HepG2 (cell line): ENCODE data around the gene ERICH6. TPM values are rescaled to one million over a fixed set of nuclear protein-coding genes. Genes with fewer than 3 reads are reported as not detected.
A peak's percentile ranks its signal among the peaks of the same experiment; 100 is the strongest.

Experiments
- ETV6 ChIP-seq: sonication (generic); formaldehyde crosslinking; conservative IDR thresholded peaks from 2 replicates; pipeline ENCODE4 v1.4.0; 2020; ENCODE audit warnings: missing genetic modification reagents
- KAT8 ChIP-seq: IDR thresholded peaks from 2 replicates; pipeline ENCODE4 v1.6.1; 2016; ENCODE audit warnings: missing genetic modification reagents, missing compliant biosample characterization
- MTERF4 ChIP-seq: sonication (generic); formaldehyde crosslinking; IDR thresholded peaks from 2 replicates; pipeline ENCODE4 v1.8.0; 2023; ENCODE audit warnings: mild to moderate bottlenecking, missing genetic modification reagents
- MXI1 ChIP-seq: IDR thresholded peaks from 3 replicates; pipeline ENCODE4 v1.6.1; 2012; ENCODE audit warnings: low read depth, low read length, inconsistent platforms, borderline replicate concordance
- NONO ChIP-seq, 2 experiments: fragments of 450-650 bp in 1 of 2; sonication (generic) in 1 of 2; formaldehyde crosslinking in 1 of 2; IDR thresholded peaks in 1 of 2; conservative IDR thresholded peaks in 1 of 2; 2 replicates each; pipeline versions ENCODE4 v1.6.1 to v1.8.0; 2017 to 2022; ENCODE audit warnings: mild to moderate bottlenecking in 1 of 2, missing genetic modification reagents in 1 of 2, moderate library complexity in 1 of 2
- PLRG1 ChIP-seq: fragments of 450-650 bp; conservative IDR thresholded peaks from 2 replicates; pipeline ENCODE4 v1.6.1; 2016
- SP140L ChIP-seq: sonication (generic); formaldehyde crosslinking; IDR thresholded peaks from 2 replicates; pipeline ENCODE4 v1.4.0; 2020; ENCODE audit warnings: missing genetic modification reagents, borderline replicate concordance
- TRIM24 ChIP-seq: sonication (generic); formaldehyde crosslinking; IDR thresholded peaks from 2 replicates; pipeline ENCODE4 v1.8.0; 2022; ENCODE audit warnings: mild to moderate bottlenecking, missing genetic modification reagents
- ZFY ChIP-seq: sonication (generic); formaldehyde crosslinking; IDR thresholded peaks from 2 replicates; pipeline ENCODE4 v1.4.0; 2020; ENCODE audit warnings: missing genetic modification reagents
- ZNF326 ChIP-seq: sonication (generic); formaldehyde crosslinking; IDR thresholded peaks from 2 replicates; pipeline ENCODE4 v1.4.0; 2020; ENCODE audit warnings: missing genetic modification reagents, borderline replicate concordance
- ZNF496 ChIP-seq: sonication (generic); formaldehyde crosslinking; IDR thresholded peaks from 2 replicates; pipeline ENCODE4 v1.8.1; 2023; ENCODE audit warnings: mild to moderate bottlenecking, moderate library complexity, missing genetic modification reagents; ENCODE audit not compliant: insufficient replicate concordance
- ZNF501 ChIP-seq: sonication (generic); formaldehyde crosslinking; IDR thresholded peaks from 2 replicates; pipeline ENCODE4 v1.5.1; 2020; ENCODE audit warnings: mild to moderate bottlenecking, moderate library complexity, missing genetic modification reagents
- ZNF549 ChIP-seq: sonication (generic); formaldehyde crosslinking; IDR thresholded peaks from 2 replicates; pipeline ENCODE4 v1.5.0; 2020; ENCODE audit warnings: missing genetic modification reagents
- ZNF772 ChIP-seq: sonication (generic); formaldehyde crosslinking; IDR thresholded peaks from 2 replicates; pipeline ENCODE4 v1.5.0; 2020; ENCODE audit warnings: mild to moderate bottlenecking, missing genetic modification reagents
- ZNF792 ChIP-seq: IDR thresholded peaks from 2 replicates; pipeline ENCODE4 v1.6.1; 2016
- ZUFSP ChIP-seq: sonication (generic); formaldehyde crosslinking; IDR thresholded peaks from 2 replicates; pipeline ENCODE4 v1.9.0; 2021; ENCODE audit warnings: missing genetic modification reagents, mild to moderate bottlenecking, borderline replicate concordance
- ZZZ3 ChIP-seq: sonication (generic); formaldehyde crosslinking; IDR thresholded peaks from 2 replicates; pipeline ENCODE4 v1.4.0; 2020; ENCODE audit warnings: missing genetic modification reagents, mild to moderate bottlenecking, borderline replicate concordance
- polyA plus RNA-seq, 8 experiments: library from polyadenylated mRNA; depleted of rRNA in 3 of 8; stranded (reverse) in 7 of 8; unstranded in 1 of 8; fragments of >200 nt; fragmentation: Illumina TruSeq in 4 of 8; extraction: Trizol in 4 of 8; gene quantifications; 2 replicates each; pipeline versions ENCODE4 v1.2.1 to v1.2.3, GENCODE V29; 2011 to 2016; ENCODE audit warnings: low read depth in 4 of 8, missing spikeins in 1 of 8, mixed read lengths in 1 of 8; ENCODE audit not compliant: insufficient read depth in 1 of 8
- total RNA-seq, 5 experiments: library from RNA; depleted of rRNA; stranded (reverse); fragments of >200 nt; fragmentation: Illumina TruSeq; extraction: Trizol; gene quantifications; 2 replicates each; pipeline ENCODE4 v1.2.3, GENCODE V29; 2016; ENCODE audit warnings: low read depth in 1 of 5
- TF ChIP-seq, protein P1 (sequence below): IDR thresholded peaks from 2 replicates; pipeline ENCODE4 v1.6.1; 2016; ENCODE audit warnings: mild to moderate bottlenecking, missing biosample characterization, missing genetic modification reagents
- TF ChIP-seq, protein P2 (sequence below): sonication (generic); formaldehyde crosslinking; IDR thresholded peaks from 2 replicates; pipeline ENCODE4 v1.8.0; 2022; ENCODE audit warnings: missing genetic modification reagents, mild to moderate bottlenecking, borderline replicate concordance
- TF ChIP-seq, protein P3 (sequence below), 2 experiments: sonication (generic) in 1 of 2; formaldehyde crosslinking in 1 of 2; IDR thresholded peaks; 2 replicates each; pipeline versions ENCODE4 v1.4.0 to v1.6.1; 2018 to 2020; ENCODE audit warnings: missing genetic modification reagents in 2 of 2, borderline replicate concordance in 1 of 2, low read depth in 1 of 2, mild to moderate bottlenecking in 1 of 2, missing biosample characterization in 1 of 2

ERICH6 gene
- total and polyA plus RNA-seq, 2 of the 13 experiments (the other 11 are each of a cell fraction or from before 2014, with no cell fraction given): 0.03 TPM; not detected in 1

- TF ChIP-seq ZZZ3: no peak
- TF ChIP-seq ZUFSP: no peak
- 0 out of 2 replicates have a peak, but pooled peaks have one; percentile 33 for TF ChIP-seq ZNF792 (CRISPR knock-in tag)
- no peak for TF ChIP-seq ZNF496 (CRISPR knock-in tag)
- 0 out of 2 replicates have a peak, but pooled peaks have one; percentile 36 for TF ChIP-seq SP140L
- no peak for TF ChIP-seq NONO (IDR thresholded peaks at IDR 0.05)
- 0 out of 2 replicates have a peak, but pooled peaks have one; percentile 43 for TF ChIP-seq NONO (CRISPR knock-in tag; conservative IDR thresholded peaks at IDR 0.05)
- TF ChIP-seq ZFY (CRISPR knock-in tag): peak; percentile 56; the same call in 1 of the 2 replicates
- peak; percentile 90 for TF ChIP-seq MXI1
- TF ChIP-seq, protein P1, sequence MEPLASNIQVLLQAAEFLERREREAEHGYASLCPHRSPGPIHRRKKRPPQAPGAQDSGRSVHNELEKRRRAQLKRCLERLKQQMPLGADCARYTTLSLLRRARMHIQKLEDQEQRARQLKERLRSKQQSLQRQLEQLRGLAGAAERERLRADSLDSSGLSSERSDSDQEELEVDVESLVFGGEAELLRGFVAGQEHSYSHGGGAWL (CRISPR knock-in tag): 0 out of 2 replicates have a peak, but pooled peaks have one; percentile 25
- TF ChIP-seq ETV6 (CRISPR knock-in tag): no peak
- TF ChIP-seq PLRG1: no peak
- peak; percentile 57; the same call in 1 of the 2 replicates for TF ChIP-seq ZNF501 (CRISPR knock-in tag)
- peak; percentile 47; the same call in 1 of the 2 replicates for TF ChIP-seq KAT8 (CRISPR knock-in tag)
- TF ChIP-seq, protein P2, sequence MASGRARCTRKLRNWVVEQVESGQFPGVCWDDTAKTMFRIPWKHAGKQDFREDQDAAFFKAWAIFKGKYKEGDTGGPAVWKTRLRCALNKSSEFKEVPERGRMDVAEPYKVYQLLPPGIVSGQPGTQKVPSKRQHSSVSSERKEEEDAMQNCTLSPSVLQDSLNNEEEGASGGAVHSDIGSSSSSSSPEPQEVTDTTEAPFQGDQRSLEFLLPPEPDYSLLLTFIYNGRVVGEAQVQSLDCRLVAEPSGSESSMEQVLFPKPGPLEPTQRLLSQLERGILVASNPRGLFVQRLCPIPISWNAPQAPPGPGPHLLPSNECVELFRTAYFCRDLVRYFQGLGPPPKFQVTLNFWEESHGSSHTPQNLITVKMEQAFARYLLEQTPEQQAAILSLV (CRISPR knock-in tag): no peak
- TF ChIP-seq, protein P3, sequence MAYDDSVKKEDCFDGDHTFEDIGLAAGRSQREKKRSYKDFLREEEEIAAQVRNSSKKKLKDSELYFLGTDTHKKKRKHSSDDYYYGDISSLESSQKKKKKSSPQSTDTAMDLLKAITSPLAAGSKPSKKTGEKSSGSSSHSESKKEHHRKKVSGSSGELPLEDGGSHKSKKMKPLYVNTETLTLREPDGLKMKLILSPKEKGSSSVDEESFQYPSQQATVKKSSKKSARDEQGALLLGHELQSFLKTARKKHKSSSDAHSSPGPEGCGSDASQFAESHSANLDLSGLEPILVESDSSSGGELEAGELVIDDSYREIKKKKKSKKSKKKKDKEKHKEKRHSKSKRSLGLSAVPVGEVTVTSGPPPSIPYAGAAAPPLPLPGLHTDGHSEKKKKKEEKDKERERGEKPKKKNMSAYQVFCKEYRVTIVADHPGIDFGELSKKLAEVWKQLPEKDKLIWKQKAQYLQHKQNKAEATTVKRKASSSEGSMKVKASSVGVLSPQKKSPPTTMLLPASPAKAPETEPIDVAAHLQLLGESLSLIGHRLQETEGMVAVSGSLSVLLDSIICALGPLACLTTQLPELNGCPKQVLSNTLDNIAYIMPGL (CRISPR knock-in tag; IDR thresholded peaks at IDR 0.05; ENCODE audit: borderline replicate concordance in 1 of 2, low read depth in 1 of 2): peak; percentile 40 to 85; a peak in 2 of 4 replicates
- TF ChIP-seq ZNF549 (CRISPR knock-in tag): no peak
- TF ChIP-seq ZNF326 (CRISPR knock-in tag): no peak
- no peak for TF ChIP-seq TRIM24
- TF ChIP-seq MTERF4 (CRISPR knock-in tag): peak; percentile 34; the same call in 1 of the 2 replicates
- TF ChIP-seq ZNF772 (CRISPR knock-in tag): no peak
Measured at GRCh38 chr3:150703756-150704344, at the start of gene ERICH6 (continued).
